ENCODE data around the gene INPP4B. TPM values are rescaled to one million over a fixed set of nuclear protein-coding genes. Genes with fewer than 3 reads are reported as not detected.

Gene INPP4B
- total RNA-seq, 1 experiment from 2014 or later, result 0.07 TPM

DNA sequence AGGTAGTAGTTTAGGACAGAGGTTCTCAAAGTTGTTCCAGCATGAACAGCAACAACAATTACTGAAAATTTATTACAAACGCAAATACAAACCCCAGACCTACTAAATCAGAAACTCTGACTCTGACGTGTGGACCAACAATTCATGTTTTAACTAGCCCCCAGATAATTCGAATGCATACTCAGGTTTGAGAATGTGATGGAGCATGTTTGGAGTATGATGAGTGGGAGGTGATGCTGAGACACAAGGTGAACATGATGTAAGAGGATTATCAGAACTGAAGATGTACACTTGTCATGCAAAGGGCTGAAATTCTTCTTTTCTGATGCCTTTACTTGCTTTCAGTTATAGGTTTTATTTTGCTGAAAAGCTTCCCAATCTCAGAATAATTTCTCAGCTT lies 323.0 kb downstream of the INPP4B start:
- no peak overlapping the region for H3K14ac ChIP-seq (ENCODE audit: insufficient read depth, low read length)
- no peak overlapping the region for H4K8ac ChIP-seq (replicated peaks; ENCODE audit: insufficient read length, low read depth, low read length)
- H3K4me1 Mint-ChIP-seq, result no peaks in the 10 kb centered on the region
- no peaks in the 10 kb centered on the region for H3K4me1 ChIP-seq (ENCODE audit: insufficient read depth, low read length)
- no CpG with 5 or more reads among the region's 3 CpGs for WGBS (ENCODE audit: extremely low coverage, insufficient read length, low lambda C conversion rate)
- no peak overlapping the region for H3K9ac ChIP-seq (ENCODE audit: extremely low read depth, insufficient read length, low read length)
- no peak overlapping the region for H3K27ac Mint-ChIP-seq
- H3K23me2 ChIP-seq (ENCODE audit: insufficient read length, low read depth, low read length, poor library complexity, severe bottlenecking), result no peaks in the 10 kb centered on the region
- DNase-seq, result no peak
- no peak overlapping the region for H4K5ac ChIP-seq (ENCODE audit: insufficient read length, low read depth, low read length)
- no peak overlapping the region for H3K4ac ChIP-seq (ENCODE audit: low read depth, low read length)
- no peaks in the 10 kb centered on the region for H3K36me3 Mint-ChIP-seq (ENCODE audit: insufficient read depth in 1 of 3, low read depth in 3 of 3)
- TF ChIP-seq, protein P1, sequence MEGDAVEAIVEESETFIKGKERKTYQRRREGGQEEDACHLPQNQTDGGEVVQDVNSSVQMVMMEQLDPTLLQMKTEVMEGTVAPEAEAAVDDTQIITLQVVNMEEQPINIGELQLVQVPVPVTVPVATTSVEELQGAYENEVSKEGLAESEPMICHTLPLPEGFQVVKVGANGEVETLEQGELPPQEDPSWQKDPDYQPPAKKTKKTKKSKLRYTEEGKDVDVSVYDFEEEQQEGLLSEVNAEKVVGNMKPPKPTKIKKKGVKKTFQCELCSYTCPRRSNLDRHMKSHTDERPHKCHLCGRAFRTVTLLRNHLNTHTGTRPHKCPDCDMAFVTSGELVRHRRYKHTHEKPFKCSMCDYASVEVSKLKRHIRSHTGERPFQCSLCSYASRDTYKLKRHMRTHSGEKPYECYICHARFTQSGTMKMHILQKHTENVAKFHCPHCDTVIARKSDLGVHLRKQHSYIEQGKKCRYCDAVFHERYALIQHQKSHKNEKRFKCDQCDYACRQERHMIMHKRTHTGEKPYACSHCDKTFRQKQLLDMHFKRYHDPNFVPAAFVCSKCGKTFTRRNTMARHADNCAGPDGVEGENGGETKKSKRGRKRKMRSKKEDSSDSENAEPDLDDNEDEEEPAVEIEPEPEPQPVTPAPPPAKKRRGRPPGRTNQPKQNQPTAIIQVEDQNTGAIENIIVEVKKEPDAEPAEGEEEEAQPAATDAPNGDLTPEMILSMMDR (conservative IDR thresholded peaks at IDR 0.05), result no peak
- H3T11ph ChIP-seq (ENCODE audit: low read length), result no peak overlapping the region
- no peaks in the 10 kb centered on the region for H3K27me3 Mint-ChIP-seq (ENCODE audit: low read depth)
- H2BK20ac ChIP-seq (ENCODE audit: low read depth, low read length, poor library complexity, severe bottlenecking), result no peak overlapping the region
- H3K4me3 Mint-ChIP-seq, result no peak overlapping the region
- no peak overlapping the region for H2BK5ac ChIP-seq (ENCODE audit: insufficient read length, low read length)
- H2BK15ac ChIP-seq (ENCODE audit: low read depth, low read length), result no peak overlapping the region
- H2AK5ac ChIP-seq (ENCODE audit: insufficient read length, low read length), result no peak overlapping the region
- no peak overlapping the region for H3K27ac ChIP-seq (ENCODE audit: insufficient read length, low read depth, low read length)
- no peak overlapping the region for H4K91ac ChIP-seq (ENCODE audit: insufficient read length, low read depth, low read length)
- no peak overlapping the region for H2AFZ ChIP-seq (ENCODE audit: low read length)
- no peak overlapping the region for H2BK12ac ChIP-seq (ENCODE audit: insufficient read length, low read depth, low read length)
- no peak overlapping the region for H3K56ac ChIP-seq (ENCODE audit: insufficient read length, low read depth, low read length)
- H3K79me2 ChIP-seq (ENCODE audit: insufficient read depth, low read length), result no peaks in the 10 kb centered on the region
- H3K9me3 ChIP-seq (ENCODE audit: control insufficient read depth, low read depth, low read length), result no peaks in the 10 kb centered on the region
- H3K23ac ChIP-seq (ENCODE audit: insufficient read length, low read depth, low read length), result no peak overlapping the region
- no peaks in the 10 kb centered on the region for H4K20me1 ChIP-seq (ENCODE audit: control insufficient read depth, insufficient read depth, insufficient read length)
- no peak overlapping the region for H3K4me2 ChIP-seq (ENCODE audit: insufficient read depth, insufficient read length, low read length)
- H3K27me3 ChIP-seq (ENCODE audit: insufficient read depth, low read length), result no peaks in the 10 kb centered on the region
- no peak overlapping the region for H2BK120ac ChIP-seq (ENCODE audit: low read depth, low read length, poor library complexity, severe bottlenecking)
- H3K18ac ChIP-seq (ENCODE audit: insufficient read length, low read depth, low read length), result no peak overlapping the region
- H3K79me1 ChIP-seq (ENCODE audit: insufficient read depth, low read depth, low read length, poor library complexity, severe bottlenecking), result no peaks in the 10 kb centered on the region
- no peaks in the 10 kb centered on the region for H3K9me3 Mint-ChIP-seq

Data from H9 (cell line).